ENCODE data around the gene SELENOO.

- TF ChIP-seq CTCF (IDR thresholded peaks at IDR 0.05) (no peak), POLR2A (IDR thresholded peaks at IDR 0.05) (no peak), EP300 (IDR thresholded peaks at IDR 0.05) (no peak)
Observed at GRCh38 chr22:50255099-50255498, 54.3 kb downstream of the SELENOO start.

All from tibial nerve (tissue), 4 donors.